GM12875 (cell line): Measurements from ENCODE around the gene TMPRSS13.

Experiments
- H3K4me3 ChIP-seq: one replicate; pipeline ENCODE4 v1.5.1; 2011; ENCODE audit warnings: low read depth, low read length, control low read depth
- CTCF ChIP-seq: IDR thresholded peaks from 2 replicates; pipeline ENCODE4 v1.5.1; 2011; ENCODE audit warnings: low read depth, mild to moderate bottlenecking, control low read depth, inconsistent platforms, low read length, moderate library complexity, borderline replicate concordance; ENCODE audit not compliant: insufficient read depth

Gene TMPRSS13

GRCh38 chr11:117859488-117860112 lies 69.6 kb downstream of the TMPRSS13 start:
- no peak for TF ChIP-seq CTCF
- H3K4me3 ChIP-seq = no peak overlapping the region

DNA sequence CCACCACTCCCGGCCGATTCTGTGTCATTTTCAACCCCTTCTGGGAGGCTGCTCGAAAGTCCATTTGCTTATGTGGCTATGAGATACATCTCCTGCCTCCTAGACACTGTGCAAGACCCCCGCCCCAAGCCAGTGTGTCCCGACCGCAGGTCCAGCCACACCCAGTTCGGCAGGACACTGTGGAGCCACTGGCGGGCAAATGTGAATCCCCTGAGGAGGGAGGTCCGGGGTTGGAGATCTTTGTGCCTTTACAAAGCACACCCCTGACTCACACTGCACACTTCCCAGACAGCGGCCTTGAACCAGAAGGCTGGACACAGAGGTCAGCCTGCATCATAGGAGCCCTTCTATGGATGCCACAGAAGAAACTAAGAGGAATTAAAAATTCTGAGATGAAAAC lies 70.1 kb downstream of the TMPRSS13 start:
- no peak overlapping the region for H3K4me3 ChIP-seq
- no peak for TF ChIP-seq CTCF

DNA sequence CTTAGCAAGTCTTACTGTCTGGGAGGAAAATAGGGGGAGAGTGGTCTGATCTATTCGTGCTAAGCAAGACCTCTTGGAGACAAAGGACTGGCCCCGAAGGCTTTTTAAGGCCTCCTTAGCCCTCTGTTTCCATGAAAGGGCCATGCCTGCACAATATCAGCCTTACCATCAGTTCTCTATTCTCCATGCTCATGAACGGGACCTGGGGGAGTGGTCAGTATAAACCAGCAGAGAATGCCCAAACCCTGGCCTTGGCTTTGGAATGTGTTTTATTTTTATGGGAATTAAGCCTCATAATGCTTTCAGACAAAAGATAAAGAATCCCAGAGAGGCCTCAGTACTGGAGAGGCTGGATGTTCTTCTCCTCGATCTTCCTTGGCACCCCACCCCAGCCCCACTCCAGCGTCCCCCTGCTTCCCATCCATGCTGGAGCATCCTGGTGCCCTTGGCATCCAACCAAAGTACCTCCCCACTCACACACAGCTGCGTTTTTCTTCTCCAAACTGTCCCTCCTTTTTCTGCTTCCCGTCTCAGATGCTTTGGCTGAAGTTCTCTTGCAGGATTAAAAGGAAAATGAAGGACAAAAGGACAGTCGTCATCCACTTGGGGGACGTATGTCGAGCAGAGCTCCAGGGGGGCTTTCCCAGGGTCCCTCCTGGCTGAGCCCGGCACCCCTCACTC lies 71.3 kb downstream of the TMPRSS13 start:
- no peak overlapping the region for H3K4me3 ChIP-seq
- TF ChIP-seq CTCF = no peak

DNA sequence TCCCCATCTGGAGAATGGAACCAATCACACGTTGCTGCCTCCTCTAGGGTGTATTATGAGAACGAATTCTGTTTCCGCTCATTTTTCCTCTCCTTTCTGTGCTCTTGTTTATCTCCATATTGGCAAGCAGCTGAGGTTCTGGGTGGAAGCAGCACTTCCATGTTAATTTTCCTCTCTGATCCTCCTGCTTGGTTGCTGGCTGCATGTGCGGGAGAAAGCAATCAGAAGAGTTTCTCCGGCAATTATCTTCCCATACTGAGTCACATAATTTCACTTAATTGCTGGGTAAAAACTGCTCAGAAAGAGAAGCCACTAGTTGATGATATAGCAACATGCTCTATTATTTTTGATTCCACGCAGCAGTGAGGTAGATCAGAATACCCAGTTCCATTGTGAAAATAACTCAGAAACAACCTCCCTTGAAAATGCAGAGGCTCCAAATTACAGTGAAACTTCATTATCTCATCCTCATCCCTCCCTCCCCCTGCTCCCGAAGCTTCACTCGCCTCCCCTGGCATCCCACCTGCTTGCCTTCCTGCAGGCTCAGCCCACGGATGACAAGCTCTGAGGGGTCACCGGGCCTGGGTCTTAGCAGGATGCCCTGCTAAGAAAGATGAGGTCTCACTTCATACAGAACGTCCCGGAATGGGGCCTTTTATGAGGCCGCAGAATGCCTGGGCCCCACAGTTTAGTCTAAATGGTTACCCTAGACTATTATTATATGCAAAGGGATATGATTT lies 73.1 kb downstream of the TMPRSS13 start:
- TF ChIP-seq CTCF = no peak
- no peak overlapping the region for H3K4me3 ChIP-seq

- no peak overlapping the region for H3K4me3 ChIP-seq
- TF ChIP-seq CTCF = no peak
Measured at GRCh38 chr11:117855186-117855845, 73.9 kb downstream of the TMPRSS13 start.

GRCh38 chr11:117852309-117852708 lies 76.9 kb downstream of the TMPRSS13 start:
- H3K4me3 ChIP-seq = no peak overlapping the region
- TF ChIP-seq CTCF = no peak
